ENCODE measurements around the gene PPFIBP2.

- TF ChIP-seq CTCF (IDR thresholded peaks at IDR 0.05) (no peak), POLR2A (IDR thresholded peaks at IDR 0.05) (no peak), POLR2AphosphoS5 (IDR thresholded peaks at IDR 0.05) (no peak)
Observed at GRCh38 chr11:7545611-7546010, 31.8 kb downstream of the PPFIBP2 start.
